Mesendoderm (in vitro differentiated cells): ENCODE data around the gene SRRT.

Experiments
- DNase-seq: peaks from one replicate; pipeline ENCODE4 v3.0.0; 2013
- H2AK5ac ChIP-seq: 2 replicates; pipeline ENCODE4 v1.6.1; 2013; ENCODE audit warnings: low read length, inconsistent platforms
- H2BK120ac ChIP-seq: 2 replicates; pipeline ENCODE4 v1.6.1; 2013; ENCODE audit warnings: low read depth, mild to moderate bottlenecking, low read length, moderate library complexity, mixed read lengths
- H2BK15ac ChIP-seq: replicated peaks from 2 replicates; pipeline ENCODE4 v1.6.1; 2013; ENCODE audit warnings: low read depth, mild to moderate bottlenecking, moderate library complexity
- H2BK5ac ChIP-seq: 2 replicates; pipeline ENCODE4 v1.6.1; 2013; ENCODE audit warnings: low read length, inconsistent platforms
- H3K18ac ChIP-seq: 2 replicates; pipeline ENCODE4 v1.6.1; 2013; ENCODE audit warnings: mild to moderate bottlenecking, low read length, mixed read lengths
- H3K23ac ChIP-seq: one replicate; pipeline ENCODE4 v1.6.1; 2013; ENCODE audit warnings: low read length
- H3K27ac ChIP-seq: 2 replicates; pipeline ENCODE4 v1.5.1; 2013; ENCODE audit warnings: low read depth, mild to moderate bottlenecking, inconsistent platforms, low read length, moderate library complexity
- H3K27me3 ChIP-seq: 2 replicates; pipeline ENCODE4 v1.6.1; 2013; ENCODE audit warnings: low read length, control low read depth, mild to moderate bottlenecking, inconsistent platforms; ENCODE audit not compliant: insufficient read depth, poor library complexity
- H3K36me3 ChIP-seq: 2 replicates; pipeline ENCODE4 v1.6.1; 2013; ENCODE audit warnings: low read length, inconsistent platforms; ENCODE audit not compliant: control insufficient read depth, insufficient read depth
- H3K4ac ChIP-seq: one replicate; pipeline ENCODE4 v1.6.1; 2013; ENCODE audit warnings: low read depth, mild to moderate bottlenecking, low read length, moderate library complexity
- H3K4me1 ChIP-seq: 2 replicates; pipeline ENCODE4 v1.6.1; 2013; ENCODE audit warnings: low read depth, low read length, inconsistent platforms; ENCODE audit not compliant: control insufficient read depth
- H3K4me2 ChIP-seq: 2 replicates; pipeline ENCODE4 v1.6.1; 2013; ENCODE audit warnings: low read length
- H3K4me3 ChIP-seq: 2 replicates; pipeline ENCODE4 v1.5.1; 2013; ENCODE audit warnings: mild to moderate bottlenecking, low read length
- H3K56ac ChIP-seq: one replicate; pipeline ENCODE4 v1.6.1; 2013; ENCODE audit warnings: low read length
- H3K79me1 ChIP-seq: 2 replicates; pipeline ENCODE4 v1.6.1; 2013; ENCODE audit warnings: low read length, inconsistent platforms
- H3K79me2 ChIP-seq: 2 replicates; pipeline ENCODE4 v1.6.1; 2013; ENCODE audit warnings: mild to moderate bottlenecking, low read length; ENCODE audit not compliant: control insufficient read depth, insufficient read depth
- H3K9ac ChIP-seq: 2 replicates; pipeline ENCODE4 v1.6.1; 2013; ENCODE audit warnings: low read length, inconsistent platforms
- H4K5ac ChIP-seq: one replicate; pipeline ENCODE4 v1.6.1; 2013; ENCODE audit warnings: low read length
- H4K8ac ChIP-seq: one replicate; pipeline ENCODE4 v1.6.1; 2013; ENCODE audit warnings: low read depth, mild to moderate bottlenecking, control low read depth, low read length, moderate library complexity
- WGBS: extraction: QIAGEN DNeasy Blood & Tissue Kit; methylation state at CpG from one replicate; pipeline ENCODE4 v1.1.7; 2013; ENCODE audit warnings: low lambda C conversion rate, missing lambda C conversion rate; ENCODE audit not compliant: insufficient coverage; ENCODE audit errors: extremely low coverage; 5-methylcytosine and 5-hydroxymethylcytosine counted together

Gene SRRT

GRCh38 chr7:100865372-100865911 lies 9.5 kb upstream of the SRRT start:
- H3K4me2 ChIP-seq = no peak overlapping the region
- H2BK120ac ChIP-seq = no peak overlapping the region
- H3K36me3 ChIP-seq = peaks cover 8% of the 10 kb centered on the region
- H3K56ac ChIP-seq = peak overlapping the region; percentile 3
- no peaks in the 10 kb centered on the region for H3K4me1 ChIP-seq
- H2BK5ac ChIP-seq = no peak overlapping the region
- no peak overlapping the region for H3K27ac ChIP-seq
- no peak overlapping the region for H2BK15ac ChIP-seq
- H3K79me1 ChIP-seq = peaks cover 8% of the 10 kb centered on the region
- H4K8ac ChIP-seq = no peak overlapping the region
- no peak overlapping the region for H3K18ac ChIP-seq
- no peak overlapping the region for H3K23ac ChIP-seq
- no peaks in the 10 kb centered on the region for H3K27me3 ChIP-seq
- no peak overlapping the region for H2AK5ac ChIP-seq
- DNase-seq = peak; percentile 52
- no peak overlapping the region for H4K5ac ChIP-seq
- H3K4me3 ChIP-seq = no peak overlapping the region
- WGBS = no CpG with 5 or more reads among the region's 17 CpGs
- H3K79me2 ChIP-seq = peaks cover 14% of the 10 kb centered on the region
- H3K4ac ChIP-seq = no peak overlapping the region
- no peak overlapping the region for H3K9ac ChIP-seq

DNA sequence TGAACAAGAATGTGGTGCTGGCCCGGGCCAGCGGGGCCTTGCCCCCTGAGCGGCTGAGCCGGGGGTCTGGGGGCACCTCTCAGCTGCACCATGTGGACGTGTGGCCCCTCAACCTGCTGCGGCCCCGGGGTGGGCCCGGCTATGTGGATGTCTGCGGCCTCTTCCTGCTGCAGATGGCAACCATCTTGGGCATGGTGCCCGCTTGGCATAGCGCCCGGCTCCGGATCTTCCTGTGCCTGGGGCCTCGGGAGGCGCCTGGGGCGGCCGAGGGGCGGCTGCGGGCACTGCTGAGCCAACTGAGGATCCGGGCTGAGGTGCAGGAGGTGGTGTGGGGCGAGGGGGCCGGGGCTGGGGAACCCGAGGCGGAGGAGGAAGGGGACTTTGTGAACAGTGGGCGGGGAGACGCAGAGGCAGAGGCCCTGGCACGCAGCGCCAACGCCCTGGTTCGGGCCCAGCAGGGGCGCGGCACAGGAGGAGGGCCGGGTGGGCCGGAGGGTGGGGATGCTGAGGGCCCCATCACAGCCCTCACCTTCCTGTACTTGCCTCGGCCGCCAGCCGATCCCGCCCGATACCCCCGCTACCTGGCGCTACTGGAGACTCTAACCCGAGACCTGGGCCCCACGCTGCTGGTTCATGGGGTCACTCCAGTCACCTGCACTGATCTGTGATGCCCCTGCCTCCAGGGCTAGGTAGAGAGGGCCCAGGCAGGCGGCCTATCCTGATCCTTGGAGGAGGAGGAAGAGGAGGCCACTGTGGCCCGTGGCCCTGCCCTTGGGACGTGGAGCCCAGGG lies 8.8 kb upstream of the SRRT start:
- Histone ChIP-seq H2AK5ac (peak overlapping the region; percentile 95), H4K8ac (no peak overlapping the region), H3K4me1 (no peaks in the 10 kb centered on the region), H3K27me3 (no peaks in the 10 kb centered on the region), H3K27ac (no peak overlapping the region), H4K5ac (no peak overlapping the region), H3K23ac (no peak overlapping the region), H2BK5ac (no peak overlapping the region), H3K56ac (peak overlapping the region; percentile 93), H3K18ac (peak overlapping the region; percentile 34), H3K4me2 (no peak overlapping the region), H2BK120ac (no peak overlapping the region), H3K4ac (peak overlapping the region; percentile 4), H3K79me1 (peaks cover 4% of the 10 kb centered on the region), H2BK15ac (no peak overlapping the region), H3K9ac (peak overlapping the region; percentile 96), H3K4me3 (no peak overlapping the region), H3K36me3 (peaks cover 6% of the 10 kb centered on the region), H3K79me2 (peaks cover 14% of the 10 kb centered on the region)
- DNase-seq = no peak
- no CpG with 5 or more reads among the region's 46 CpGs for WGBS

GRCh38 chr7:100866729-100867039 lies 8.2 kb upstream of the SRRT start:
- H3K4me2 ChIP-seq = peak overlapping the region; percentile 26
- peak overlapping the region; percentile 95 for H2AK5ac ChIP-seq
- peak overlapping the region; percentile 71 for H3K27ac ChIP-seq
- peak overlapping the region; percentile 4 for H3K4ac ChIP-seq
- H3K9ac ChIP-seq = peak overlapping the region; percentile 96
- H2BK120ac ChIP-seq = no peak overlapping the region
- H3K4me3 ChIP-seq = no peak overlapping the region
- H3K79me1 ChIP-seq = peaks cover 6% of the 10 kb centered on the region
- H3K27me3 ChIP-seq = no peaks in the 10 kb centered on the region
- H2BK5ac ChIP-seq = no peak overlapping the region
- H3K79me2 ChIP-seq = peaks cover 14% of the 10 kb centered on the region
- no peak overlapping the region for H3K23ac ChIP-seq
- no peak for DNase-seq
- peak overlapping the region; percentile 93 for H3K56ac ChIP-seq
- H3K4me1 ChIP-seq = no peaks in the 10 kb centered on the region
- H3K18ac ChIP-seq = peak overlapping the region; percentile 34
- H4K8ac ChIP-seq = no peak overlapping the region
- no CpG with 5 or more reads among the region's 5 CpGs for WGBS
- peaks cover 9% of the 10 kb centered on the region for H3K36me3 ChIP-seq
- H2BK15ac ChIP-seq = no peak overlapping the region
- H4K5ac ChIP-seq = no peak overlapping the region

- H4K5ac ChIP-seq = no peak within 1 kb of the TSS
- peak within 1 kb of the TSS; percentile 79 for H3K4me3 ChIP-seq
- H3K36me3 ChIP-seq = peaks cover 10% of the 10 kb centered on the region
- DNase-seq = peak; percentile 93
- H3K27ac ChIP-seq = peak within 1 kb of the TSS; percentile 71
- peaks cover 6% of the 10 kb centered on the region for H3K79me1 ChIP-seq
- no peaks in the 10 kb centered on the region for H3K4me1 ChIP-seq
- H3K27me3 ChIP-seq = no peaks in the 10 kb centered on the region
- H3K4me2 ChIP-seq = peak within 1 kb of the TSS; percentile 63
- H2BK15ac ChIP-seq = no peak within 1 kb of the TSS
- peak within 1 kb of the TSS; percentile 95 for H2AK5ac ChIP-seq
- peak within 1 kb of the TSS; percentile 94 for H3K4ac ChIP-seq
- peaks cover 14% of the 10 kb centered on the region for H3K79me2 ChIP-seq
- H2BK5ac ChIP-seq = peak within 1 kb of the TSS; percentile 79
- H3K23ac ChIP-seq = peak within 1 kb of the TSS; percentile 96
- peak within 1 kb of the TSS; percentile 31 for H2BK120ac ChIP-seq
- H3K56ac ChIP-seq = peak within 1 kb of the TSS; percentile 93
- H4K8ac ChIP-seq = peak within 1 kb of the TSS; percentile 43
- WGBS = no CpG with 5 or more reads among the region's 42 CpGs
- H3K9ac ChIP-seq = peak within 1 kb of the TSS; percentile 96
- peak within 1 kb of the TSS; percentile 86 for H3K18ac ChIP-seq
Measured at GRCh38 chr7:100867040-100867775, 7.7 kb upstream of the SRRT start, which contains the start of gene TRIP6. Gene TRIP6, plus strand, starts transcription at chr7:100867387. Its CDS starts 111 bp downstream, at chr7:100867498.

DNA sequence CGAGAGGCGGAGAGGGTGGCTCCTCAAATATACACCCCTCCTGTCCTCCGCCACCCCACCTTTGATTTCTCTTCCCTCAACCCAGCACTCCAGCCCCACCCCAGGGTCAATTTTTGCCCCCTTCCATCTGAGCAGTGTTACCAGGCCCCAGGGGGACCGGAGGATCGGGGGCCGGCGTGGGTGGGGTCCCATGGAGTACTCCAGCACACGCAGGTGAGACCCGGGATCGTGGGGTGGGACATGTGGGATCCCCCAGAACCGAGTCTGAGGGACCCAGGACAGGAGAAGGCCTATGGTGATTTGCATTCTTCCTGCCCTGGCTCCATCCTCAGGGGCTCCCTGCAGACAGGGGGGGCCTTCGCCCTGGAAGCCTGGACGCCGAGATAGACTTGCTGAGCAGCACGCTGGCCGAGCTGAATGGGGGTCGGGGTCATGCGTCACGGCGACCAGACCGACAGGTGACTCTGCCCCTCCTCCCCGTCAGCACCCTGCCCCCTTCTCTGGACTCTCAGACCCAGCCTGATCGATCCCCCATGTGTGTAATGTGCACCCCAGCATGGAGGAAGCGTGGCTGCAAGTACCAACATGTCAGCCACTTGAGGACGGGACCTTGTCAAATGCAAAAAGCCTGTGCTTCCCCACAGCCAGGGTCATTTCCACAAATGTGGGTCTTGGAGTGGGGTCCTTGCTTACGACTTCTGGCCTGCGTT lies 7.0 kb upstream of the SRRT start:
- no CpG with 5 or more reads among the region's 27 CpGs for WGBS

More for the DNA sequence above, 7.0 kb upstream of the SRRT start:
- Histone ChIP-seq H3K4me2 (peak overlapping the region; percentile 63), H3K18ac (peak overlapping the region; percentile 86), H3K27ac (peak overlapping the region; percentile 22), H3K4me1 (no peaks in the 10 kb centered on the region), H3K56ac (peak overlapping the region; percentile 93), H3K4me3 (peak overlapping the region; percentile 79), H2BK120ac (peak overlapping the region; percentile 31), H4K8ac (peak overlapping the region; percentile 43), H3K79me2 (peaks cover 14% of the 10 kb centered on the region), H4K5ac (no peak overlapping the region), H3K36me3 (peaks cover 12% of the 10 kb centered on the region), H2BK15ac (no peak overlapping the region), H3K27me3 (no peaks in the 10 kb centered on the region), H2AK5ac (no peak overlapping the region), H3K4ac (peak overlapping the region; percentile 94), H3K23ac (peak overlapping the region; percentile 96), H3K79me1 (peaks cover 8% of the 10 kb centered on the region), H3K9ac (peak overlapping the region; percentile 96), H2BK5ac (peak overlapping the region; percentile 79)
- peak; percentile 28 for DNase-seq
